Smooth muscle cell (in vitro differentiated cells): ENCODE measurements around the gene SEMA4D. TPM values are rescaled to one million over a fixed set of nuclear protein-coding genes. Genes with fewer than 3 reads are reported as not detected.

Experiments used
- DNase-seq: peaks from one replicate; lab custom pipeline; 2025; ENCODE audit not compliant: unreplicated experiment; lab: John Stamatoyannopoulos, UW
- H2AFZ ChIP-seq: fragments of 200-600 bp; sonication (generic); 2 replicates; pipeline ENCODE4 v1.6.0; 2016; ENCODE audit warnings: antibody characterized with exemption, low read depth, mild to moderate bottlenecking
- H3F3A ChIP-seq: fragments of 200-600 bp; sonication (generic); 2 replicates; pipeline ENCODE4 v1.6.0; 2017; ENCODE audit warnings: antibody characterized with exemption, low read depth
- H3K27ac ChIP-seq: fragments of 200-600 bp; sonication (generic); 2 replicates; pipeline ENCODE4 v1.5.1; 2016; ENCODE audit warnings: low read depth, mild to moderate bottlenecking
- H3K27me3 ChIP-seq: fragments of 200-600 bp; sonication (generic); 2 replicates; pipeline ENCODE4 v1.6.1; 2016; ENCODE audit warnings: low read depth, mild to moderate bottlenecking
- H3K36me3 ChIP-seq: fragments of 200-600 bp; sonication (generic); 2 replicates; pipeline ENCODE4 v1.5.1; 2016; ENCODE audit warnings: low read depth
- H3K4me1 ChIP-seq: fragments of 200-600 bp; sonication (generic); 2 replicates; pipeline ENCODE4 v1.5.1; 2016; ENCODE audit warnings: low read depth
- H3K4me2 ChIP-seq: fragments of 200-600 bp; sonication (generic); 2 replicates; pipeline ENCODE4 v1.6.0; 2016; ENCODE audit warnings: mild to moderate bottlenecking
- H3K4me3 ChIP-seq: fragments of 200-600 bp; sonication (generic); 2 replicates; pipeline ENCODE4 v1.5.1; 2016; ENCODE audit warnings: mild to moderate bottlenecking
- H3K79me2 ChIP-seq: fragments of 200-600 bp; sonication (generic); 2 replicates; pipeline ENCODE4 v1.6.0; 2016; ENCODE audit warnings: low read depth, mild to moderate bottlenecking
- H3K9ac ChIP-seq: fragments of 200-600 bp; sonication (generic); 2 replicates; pipeline ENCODE4 v1.6.0; 2016; ENCODE audit warnings: low read depth
- H3K9me3 ChIP-seq: fragments of 200-600 bp; sonication (generic); replicated peaks from 2 replicates; pipeline ENCODE4 v1.5.1; 2016; ENCODE audit warnings: low read depth
- H4K20me1 ChIP-seq: fragments of 200-600 bp; sonication (generic); 2 replicates; pipeline ENCODE4 v1.6.0; 2016; ENCODE audit warnings: low read depth
- WGBS: methylation state at CpG from one replicate; pipeline ENCODE4 v1.1.7; 2016; ENCODE audit warnings: low lambda C conversion rate; 5-methylcytosine and 5-hydroxymethylcytosine counted together
- polyA plus RNA-seq: library from polyadenylated mRNA; unstranded; fragments of >200 nt; fragmentation: Nextera tagmentation; extraction: Ambion mirVana; gene quantifications from 2 replicates; pipeline ENCODE4 v1.2.1, GENCODE V29; 2016
- total RNA-seq: library from RNA; depleted of rRNA; stranded (reverse); fragments of >200 nt; gene quantifications from 2 replicates; pipeline ENCODE4 v1.2.3, GENCODE V29; 2014
- TF ChIP-seq, protein P1 (sequence below): fragments of 200-600 bp; sonication (generic); IDR thresholded peaks from 2 replicates; pipeline ENCODE4 v1.5.1; 2017; ENCODE audit warnings: borderline replicate concordance, mild to moderate bottlenecking, antibody characterized with exemption; ENCODE audit not compliant: insufficient read depth, poor library complexity, severe bottlenecking

The SEMA4D gene
- total and polyA plus RNA-seq, 2 experiments from 2014 or later: 0.63 to 2.7 TPM

- DNase-seq: no peak
These were observed 3.5 kb upstream of the SEMA4D start for GRCh38 chr9:89501311-89501898.

DNA sequence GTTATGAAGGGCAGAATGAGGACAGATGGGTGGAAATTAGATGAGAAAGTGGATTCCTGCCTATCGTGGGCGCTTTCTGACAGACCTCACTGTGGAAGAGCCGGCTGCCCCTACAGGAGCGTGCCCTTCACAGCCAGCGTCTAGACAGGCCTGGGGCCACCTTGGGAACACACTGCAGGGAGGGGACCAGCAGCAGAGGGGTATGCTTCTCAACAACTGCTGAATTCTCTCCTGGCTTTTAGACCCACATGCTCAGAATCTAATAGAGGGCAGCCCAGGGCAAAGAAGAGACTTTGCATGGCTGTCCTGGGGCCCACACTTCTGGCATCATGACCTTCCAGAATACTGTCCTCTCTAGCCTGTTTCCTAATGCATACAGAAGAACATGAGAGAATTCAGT, 2.1 kb upstream of the SEMA4D start:
- Histone ChIP-seq H3K4me3 (no peak overlapping the region), H3K27me3 (peaks cover under 1% of the 10 kb centered on the region)

More at GRCh38 chr9:89501311-89501898, 3.5 kb upstream of the SEMA4D start:
- no peak overlapping the region for H3K9ac ChIP-seq
- H4K20me1 ChIP-seq: no peaks in the 10 kb centered on the region
- no peaks in the 10 kb centered on the region for H3F3A ChIP-seq
- peaks cover 12% of the 10 kb centered on the region for H3K4me1 ChIP-seq
- no peaks in the 10 kb centered on the region for H3K36me3 ChIP-seq
- H3K9me3 ChIP-seq: no peaks in the 10 kb centered on the region
- H3K79me2 ChIP-seq: no peaks in the 10 kb centered on the region
- H3K27ac ChIP-seq: no peak overlapping the region
- no peak overlapping the region for H3K4me3 ChIP-seq
- WGBS: 84% methylated on average over 12 of the region's 12 CpGs
- no peaks in the 10 kb centered on the region for H3K27me3 ChIP-seq
- TF ChIP-seq, protein P1, sequence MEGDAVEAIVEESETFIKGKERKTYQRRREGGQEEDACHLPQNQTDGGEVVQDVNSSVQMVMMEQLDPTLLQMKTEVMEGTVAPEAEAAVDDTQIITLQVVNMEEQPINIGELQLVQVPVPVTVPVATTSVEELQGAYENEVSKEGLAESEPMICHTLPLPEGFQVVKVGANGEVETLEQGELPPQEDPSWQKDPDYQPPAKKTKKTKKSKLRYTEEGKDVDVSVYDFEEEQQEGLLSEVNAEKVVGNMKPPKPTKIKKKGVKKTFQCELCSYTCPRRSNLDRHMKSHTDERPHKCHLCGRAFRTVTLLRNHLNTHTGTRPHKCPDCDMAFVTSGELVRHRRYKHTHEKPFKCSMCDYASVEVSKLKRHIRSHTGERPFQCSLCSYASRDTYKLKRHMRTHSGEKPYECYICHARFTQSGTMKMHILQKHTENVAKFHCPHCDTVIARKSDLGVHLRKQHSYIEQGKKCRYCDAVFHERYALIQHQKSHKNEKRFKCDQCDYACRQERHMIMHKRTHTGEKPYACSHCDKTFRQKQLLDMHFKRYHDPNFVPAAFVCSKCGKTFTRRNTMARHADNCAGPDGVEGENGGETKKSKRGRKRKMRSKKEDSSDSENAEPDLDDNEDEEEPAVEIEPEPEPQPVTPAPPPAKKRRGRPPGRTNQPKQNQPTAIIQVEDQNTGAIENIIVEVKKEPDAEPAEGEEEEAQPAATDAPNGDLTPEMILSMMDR: no peak
- no peak overlapping the region for H2AFZ ChIP-seq
- H3K4me2 ChIP-seq: no peak overlapping the region

GRCh38 chr9:89498852-89499480, 1.1 kb upstream of the SEMA4D start:
- Histone ChIP-seq H4K20me1 (no peaks in the 10 kb centered on the region), H3F3A (no peaks in the 10 kb centered on the region), H3K9ac (no peak overlapping the region), H3K4me2 (no peak overlapping the region), H2AFZ (peak overlapping the region; percentile 66), H3K4me3 (no peak overlapping the region), H3K9me3 (no peaks in the 10 kb centered on the region), H3K27me3 (peaks cover 9% of the 10 kb centered on the region), H3K4me1 (peaks cover 5% of the 10 kb centered on the region), H3K79me2 (no peaks in the 10 kb centered on the region), H3K27ac (no peak overlapping the region), H3K36me3 (no peaks in the 10 kb centered on the region)
- 76% methylated on average over 7 of the region's 7 CpGs for WGBS
- DNase-seq: no peak
- TF ChIP-seq, protein P1: no peak

More for the DNA sequence above, 2.1 kb upstream of the SEMA4D start:
- Histone ChIP-seq H3K9ac (no peak overlapping the region), H3K79me2 (no peaks in the 10 kb centered on the region), H3K4me1 (peaks cover 5% of the 10 kb centered on the region), H4K20me1 (no peaks in the 10 kb centered on the region), H2AFZ (no peak overlapping the region), H3K9me3 (no peaks in the 10 kb centered on the region), H3F3A (no peaks in the 10 kb centered on the region), H3K4me2 (no peak overlapping the region), H3K36me3 (no peaks in the 10 kb centered on the region), H3K27ac (no peak overlapping the region)
- TF ChIP-seq, protein P1: no peak
- WGBS: 78% methylated on average over 5 of the region's 5 CpGs
- no peak for DNase-seq
